ENCODE results near the gene BCAS3.
A peak's percentile ranks its signal among the peaks of the same experiment; 100 is the strongest.

BCAS3 gene

DNA sequence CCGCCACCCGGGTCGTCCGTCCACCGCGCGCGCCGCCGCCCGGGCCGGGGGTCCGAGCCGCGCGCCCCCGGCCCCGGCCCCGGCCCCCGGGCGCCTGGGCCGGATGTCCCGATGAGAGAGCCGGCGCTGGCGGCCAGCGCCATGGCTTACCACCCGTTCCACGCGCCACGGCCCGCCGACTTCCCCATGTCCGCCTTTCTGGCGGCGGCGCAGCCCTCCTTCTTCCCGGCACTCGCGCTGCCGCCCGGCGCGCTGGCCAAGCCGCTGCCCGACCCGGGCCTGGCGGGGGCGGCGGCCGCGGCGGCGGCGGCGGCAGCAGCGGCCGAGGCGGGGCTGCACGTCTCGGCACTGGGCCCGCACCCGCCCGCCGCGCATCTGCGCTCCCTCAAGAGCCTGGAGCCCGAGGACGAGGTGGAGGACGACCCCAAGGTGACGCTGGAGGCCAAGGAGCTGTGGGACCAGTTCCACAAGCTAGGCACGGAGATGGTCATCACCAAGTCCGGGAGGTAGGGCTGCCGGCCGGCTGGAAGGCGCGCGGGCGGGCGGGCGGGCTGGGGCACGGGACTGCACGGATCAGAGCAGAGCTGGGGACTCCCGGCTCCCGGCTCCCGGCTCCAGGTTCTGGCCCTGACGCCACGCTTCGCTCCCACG is 722.5 kb downstream of the BCAS3 start:
- Histone ChIP-seq H3K9ac (no peak overlapping the region), H3K4me3 (peak overlapping the region; percentile 62), H3K36me3 (no peaks in the 10 kb centered on the region), H4K20me1 (peaks cover 89% of the 10 kb centered on the region), H3K27me3 (peaks cover 100% of the 10 kb centered on the region), H3K4me1 (peaks cover 40% of the 10 kb centered on the region), H3K4me2 (peak overlapping the region; percentile 90), H3K9me3 (peaks cover 10% of the 10 kb centered on the region), H3K27ac (no peak overlapping the region)
- TF ChIP-seq Cebpa-rat (IDR thresholded peaks at IDR 0.05): no peak

DNA sequence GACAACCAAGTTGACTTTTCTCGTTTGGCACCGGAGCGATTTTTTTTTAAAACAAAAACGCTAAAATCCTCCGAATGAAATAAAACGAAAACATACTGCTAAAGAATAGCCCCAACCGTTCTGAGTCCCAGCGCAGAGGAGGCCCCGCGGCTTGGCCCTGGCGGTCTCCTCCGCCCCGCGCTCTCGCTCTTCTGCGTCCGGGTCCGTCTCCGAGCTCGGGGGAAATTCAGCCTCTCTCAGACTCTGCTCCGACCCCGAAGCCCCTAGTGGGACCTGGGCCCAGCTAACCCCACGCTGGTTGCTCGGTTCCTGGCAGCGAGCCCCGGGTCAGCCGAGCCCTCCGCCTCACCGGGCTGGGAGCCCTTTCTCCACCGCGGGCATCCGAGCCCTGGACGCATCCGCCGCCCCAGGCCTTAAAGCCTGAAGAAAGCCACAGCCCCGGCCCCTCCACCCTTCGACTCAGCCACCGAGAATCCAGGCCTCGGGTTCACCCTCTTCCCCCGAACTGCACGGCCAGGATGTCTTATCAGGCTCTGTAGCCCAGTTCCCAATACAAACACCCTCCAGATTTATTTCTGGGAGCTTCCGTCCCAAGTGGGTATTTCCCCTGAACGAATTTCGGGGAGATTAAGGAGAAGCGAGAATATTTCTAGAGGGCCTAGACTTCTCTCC is 723.2 kb downstream of the BCAS3 start:
- Histone ChIP-seq H3K9ac (no peak overlapping the region), H3K27me3 (peaks cover 100% of the 10 kb centered on the region), H4K20me1 (peaks cover 96% of the 10 kb centered on the region), H3K4me2 (no peak overlapping the region), H3K4me1 (peaks cover 45% of the 10 kb centered on the region), H3K36me3 (no peaks in the 10 kb centered on the region), H3K9me3 (peaks cover 10% of the 10 kb centered on the region), H3K27ac (no peak overlapping the region), H3K4me3 (no peak overlapping the region)
- no peak for TF ChIP-seq Cebpa-rat (IDR thresholded peaks at IDR 0.05)

DNA sequence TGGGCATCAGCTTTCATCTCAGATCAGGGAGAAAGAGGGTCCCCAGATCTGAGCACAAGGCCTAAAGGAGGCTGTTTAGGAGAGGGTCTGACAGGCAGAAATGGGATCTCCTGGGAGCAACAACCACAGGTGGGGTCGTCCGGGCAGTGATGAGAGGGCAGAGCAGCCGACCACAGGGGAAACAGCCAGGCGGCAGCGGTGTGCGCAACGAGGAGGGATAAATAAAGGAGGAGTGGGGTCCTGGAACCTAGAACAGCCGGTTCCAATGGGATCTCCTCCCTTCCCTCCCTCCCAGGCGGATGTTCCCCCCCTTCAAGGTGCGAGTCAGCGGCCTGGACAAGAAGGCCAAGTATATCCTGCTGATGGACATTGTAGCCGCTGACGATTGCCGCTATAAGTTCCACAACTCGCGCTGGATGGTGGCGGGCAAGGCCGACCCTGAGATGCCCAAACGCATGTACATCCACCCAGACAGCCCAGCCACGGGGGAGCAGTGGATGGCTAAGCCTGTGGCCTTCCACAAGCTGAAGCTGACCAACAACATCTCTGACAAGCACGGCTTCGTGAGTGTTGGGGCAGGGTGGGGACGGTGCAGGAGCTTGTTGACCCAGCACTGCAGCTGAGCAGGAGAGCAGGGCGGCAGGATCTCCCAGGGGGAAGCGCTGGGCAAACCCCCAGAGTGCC is 723.9 kb downstream of the BCAS3 start:
- Histone ChIP-seq H3K4me2 (no peak overlapping the region), H3K4me3 (no peak overlapping the region)
- no peak for TF ChIP-seq Cebpa-rat (IDR thresholded peaks at IDR 0.05)

DNA sequence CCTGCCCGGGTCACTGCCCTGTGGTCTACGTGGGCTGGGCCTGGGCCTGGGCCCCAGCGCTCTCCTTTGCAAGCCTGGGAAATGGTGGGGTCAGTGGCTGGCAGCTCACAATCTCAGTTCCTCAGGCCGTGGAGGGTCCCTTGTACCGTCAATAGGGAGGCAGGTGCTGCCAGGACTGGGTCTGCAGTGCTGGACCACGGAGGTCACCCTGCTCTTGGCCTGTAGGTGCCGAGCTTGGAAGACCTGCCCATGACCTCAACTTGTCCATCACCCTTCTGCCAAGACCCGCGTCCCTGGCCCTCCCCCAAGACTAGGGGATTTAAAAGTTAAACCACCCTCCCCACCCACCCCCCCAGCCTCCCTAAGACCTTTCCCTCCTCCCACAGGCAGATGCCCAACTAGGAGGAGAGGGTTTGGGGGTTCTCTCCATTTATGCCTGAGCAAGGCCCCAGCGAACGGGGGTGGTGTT is 724.5 kb downstream of the BCAS3 start:
- no peak overlapping the region for H3K27ac ChIP-seq
- H3K4me1 ChIP-seq: peaks cover 45% of the 10 kb centered on the region

More for the DNA sequence above, 723.9 kb downstream of the BCAS3 start:
- Histone ChIP-seq H3K9me3 (peaks cover 6% of the 10 kb centered on the region), H4K20me1 (peaks cover 96% of the 10 kb centered on the region), H3K27me3 (peaks cover 100% of the 10 kb centered on the region), H3K36me3 (no peaks in the 10 kb centered on the region), H3K9ac (no peak overlapping the region), H3K4me1 (peaks cover 45% of the 10 kb centered on the region), H3K27ac (no peak overlapping the region)

DNA sequence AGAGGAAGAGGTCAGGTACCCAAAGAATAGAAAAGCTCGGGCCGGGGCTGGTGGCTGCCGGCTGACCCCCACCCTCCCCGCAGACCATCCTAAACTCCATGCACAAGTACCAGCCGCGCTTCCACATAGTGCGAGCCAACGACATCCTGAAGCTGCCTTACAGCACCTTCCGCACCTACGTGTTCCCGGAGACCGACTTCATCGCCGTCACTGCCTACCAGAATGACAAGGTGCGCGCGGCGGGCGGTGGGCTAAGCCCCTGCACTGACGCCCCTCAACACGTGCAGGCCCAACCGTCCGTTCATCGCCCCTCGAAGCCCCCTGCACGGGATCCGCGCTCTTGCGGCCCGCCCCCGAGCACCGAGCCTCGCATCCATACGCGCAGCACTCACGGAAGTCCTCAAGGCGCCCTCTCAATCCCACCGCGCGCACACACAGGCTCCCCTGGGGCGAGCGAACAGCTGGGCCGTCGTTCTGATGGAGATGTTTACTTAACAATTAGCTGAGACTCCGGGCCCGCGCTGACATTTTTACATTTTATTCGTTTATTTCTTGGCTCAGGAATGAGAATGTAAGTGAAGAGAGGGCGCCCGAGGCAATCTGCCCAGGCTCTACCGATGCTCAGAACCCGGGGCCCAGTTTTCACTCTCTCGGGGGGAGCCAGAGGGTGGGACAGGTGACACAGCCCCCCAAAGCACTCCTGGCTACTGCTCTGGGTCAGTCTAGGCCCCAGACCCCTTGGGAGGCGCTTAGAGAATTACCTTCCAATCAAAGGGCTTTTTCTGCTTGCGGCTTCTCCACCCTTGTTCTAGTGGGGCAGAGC is 725.5 kb downstream of the BCAS3 start:
- Histone ChIP-seq H4K20me1 (peaks cover 96% of the 10 kb centered on the region), H3K27me3 (peaks cover 100% of the 10 kb centered on the region)

More for the DNA sequence above, 724.5 kb downstream of the BCAS3 start:
- TF ChIP-seq Cebpa-rat (IDR thresholded peaks at IDR 0.05): no peak
- Histone ChIP-seq H4K20me1 (peaks cover 95% of the 10 kb centered on the region), H3K9me3 (no peaks in the 10 kb centered on the region; the same call in 1 of the 2 replicates), H3K27me3 (peaks cover 100% of the 10 kb centered on the region), H3K9ac (no peak overlapping the region), H3K4me3 (no peak overlapping the region), H3K4me2 (no peak overlapping the region), H3K36me3 (no peaks in the 10 kb centered on the region)

DNA sequence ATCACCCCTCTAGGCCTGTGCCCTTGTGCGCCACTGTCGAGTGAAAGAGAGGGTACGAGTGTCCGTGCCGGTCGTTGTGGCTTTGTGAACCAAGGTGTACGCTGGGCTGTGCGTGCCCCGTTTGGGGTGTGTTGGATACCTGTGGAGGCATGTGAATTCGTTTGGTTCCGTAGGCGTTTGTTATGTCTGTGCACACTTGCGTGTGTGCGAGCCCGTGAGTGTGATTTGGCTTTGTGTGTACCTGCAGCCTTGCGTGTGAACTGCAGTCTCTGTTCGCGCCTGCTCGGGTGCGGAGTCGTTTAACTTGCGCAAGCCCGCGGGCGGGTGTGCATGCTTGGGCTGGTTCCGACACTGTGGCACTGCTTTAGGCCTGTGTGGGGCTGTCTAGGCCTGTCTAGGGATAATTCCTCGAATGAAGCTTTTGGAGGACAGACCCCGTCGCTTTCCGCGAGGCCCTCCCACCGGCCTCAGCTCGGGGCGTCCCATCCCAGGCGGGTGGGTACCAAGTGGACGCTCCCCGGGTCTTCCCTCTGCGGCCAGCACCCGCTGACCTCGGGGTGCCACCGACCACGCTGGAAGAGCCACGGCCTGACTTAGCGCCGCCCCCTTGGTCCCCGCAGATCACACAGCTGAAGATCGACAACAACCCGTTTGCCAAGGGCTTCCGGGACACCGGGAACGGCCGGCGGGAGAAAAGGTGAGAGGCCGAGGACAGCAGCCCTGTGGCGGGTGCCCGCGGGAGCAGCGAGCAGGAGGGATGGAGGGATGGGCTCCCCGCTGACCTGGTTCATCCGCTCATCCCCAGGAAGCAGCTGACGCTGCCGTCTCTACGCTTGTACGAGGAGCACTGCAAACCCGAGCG is 726.4 kb downstream of the BCAS3 start:
- TF ChIP-seq Cebpa-rat (IDR thresholded peaks at IDR 0.05): no peak
- Histone ChIP-seq H3K4me1 (peaks cover 46% of the 10 kb centered on the region), H4K20me1 (peaks cover 96% of the 10 kb centered on the region), H3K27ac (no peak overlapping the region), H3K4me3 (peak overlapping the region; percentile 56), H3K36me3 (no peaks in the 10 kb centered on the region), H3K9me3 (no peaks in the 10 kb centered on the region), H3K9ac (no peak overlapping the region), H3K27me3 (peaks cover 100% of the 10 kb centered on the region), H3K4me2 (peak overlapping the region; percentile 72)

More for the DNA sequence above, 725.5 kb downstream of the BCAS3 start:
- peak overlapping the region; percentile 69 for H3K4me2 ChIP-seq
- H3K9ac ChIP-seq: no peak overlapping the region
- TF ChIP-seq Cebpa-rat (IDR thresholded peaks at IDR 0.05): no peak
- H3K4me1 ChIP-seq: peaks cover 45% of the 10 kb centered on the region
- H3K4me3 ChIP-seq: peak overlapping the region; percentile 56
- no peaks in the 10 kb centered on the region; the same call in 1 of the 2 replicates for H3K9me3 ChIP-seq
- no peaks in the 10 kb centered on the region for H3K36me3 ChIP-seq
- H3K27ac ChIP-seq: no peak overlapping the region

DNA sequence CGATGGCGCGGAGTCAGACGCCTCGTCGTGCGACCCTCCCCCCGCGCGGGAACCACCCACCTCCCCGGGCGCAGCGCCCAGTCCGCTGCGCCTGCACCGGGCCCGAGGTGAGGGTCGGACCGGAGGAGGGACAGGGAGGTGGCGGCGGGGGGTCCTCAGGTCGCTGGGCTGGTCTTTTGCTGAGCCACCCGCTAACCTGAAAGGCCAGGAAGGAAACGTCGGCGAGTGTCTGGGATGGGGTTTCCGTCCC is 726.9 kb downstream of the BCAS3 start:
- no peak for TF ChIP-seq Cebpa-rat (IDR thresholded peaks at IDR 0.05)
- H3K4me1 ChIP-seq: peaks cover 42% of the 10 kb centered on the region
- H3K27ac ChIP-seq: no peak overlapping the region
- H3K4me3 ChIP-seq: peak overlapping the region; percentile 53
- H3K4me2 ChIP-seq: peak overlapping the region; percentile 72
- peaks cover 100% of the 10 kb centered on the region for H3K27me3 ChIP-seq
- H3K9ac ChIP-seq: no peak overlapping the region
- no peaks in the 10 kb centered on the region for H3K9me3 ChIP-seq
- H4K20me1 ChIP-seq: peaks cover 94% of the 10 kb centered on the region
- no peaks in the 10 kb centered on the region for H3K36me3 ChIP-seq

DNA sequence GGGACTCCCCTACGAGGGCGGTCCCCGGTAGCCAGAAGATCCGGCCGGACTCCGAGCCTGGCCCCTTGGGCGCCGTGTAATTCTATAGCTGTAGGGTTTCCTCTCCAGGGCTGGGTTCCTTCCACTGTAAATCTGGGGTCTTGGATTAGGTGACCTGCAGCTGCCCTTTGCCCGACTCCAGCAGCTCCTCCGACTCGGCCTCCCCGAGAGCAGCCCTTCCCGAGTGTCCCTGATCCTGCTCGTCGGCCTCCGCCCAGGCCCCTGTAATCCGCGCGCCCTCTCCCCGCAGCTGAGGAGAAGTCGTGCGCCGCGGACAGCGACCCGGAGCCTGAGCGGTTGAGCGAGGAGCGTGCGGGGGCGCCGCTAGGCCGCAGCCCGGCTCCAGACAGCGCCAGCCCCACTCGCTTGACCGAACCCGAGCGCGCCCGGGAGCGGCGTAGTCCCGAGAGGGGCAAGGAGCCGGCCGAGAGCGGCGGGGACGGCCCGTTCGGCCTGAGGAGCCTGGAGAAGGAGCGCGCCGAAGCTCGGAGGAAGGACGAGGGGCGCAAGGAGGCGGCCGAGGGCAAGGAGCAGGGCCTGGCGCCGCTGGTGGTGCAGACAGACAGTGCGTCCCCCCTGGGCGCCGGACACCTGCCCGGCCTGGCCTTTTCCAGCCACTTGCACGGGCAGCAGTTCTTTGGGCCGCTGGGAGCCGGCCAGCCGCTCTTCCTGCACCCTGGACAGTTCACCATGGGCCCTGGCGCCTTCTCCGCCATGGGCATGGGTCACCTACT is 727.4 kb downstream of the BCAS3 start:
- Histone ChIP-seq H3K27ac (no peak overlapping the region), H3K4me3 (peak overlapping the region; percentile 53), H3K9me3 (no peaks in the 10 kb centered on the region), H4K20me1 (peaks cover 92% of the 10 kb centered on the region), H3K27me3 (peaks cover 100% of the 10 kb centered on the region), H3K4me2 (peak overlapping the region; percentile 72), H3K4me1 (peaks cover 40% of the 10 kb centered on the region), H3K36me3 (no peaks in the 10 kb centered on the region), H3K9ac (no peak overlapping the region)
- no peak for TF ChIP-seq Cebpa-rat (IDR thresholded peaks at IDR 0.05)

All from BLaER1 (cell line).